GOT3 (cell line): ENCODE measurements around the gene GAS2L2.

Experiments used
- DNase-seq: peaks from one replicate; lab custom pipeline; 2025; ENCODE audit warnings: mixed read lengths; lab: John Stamatoyannopoulos, UW

GAS2L2 gene

DNA sequence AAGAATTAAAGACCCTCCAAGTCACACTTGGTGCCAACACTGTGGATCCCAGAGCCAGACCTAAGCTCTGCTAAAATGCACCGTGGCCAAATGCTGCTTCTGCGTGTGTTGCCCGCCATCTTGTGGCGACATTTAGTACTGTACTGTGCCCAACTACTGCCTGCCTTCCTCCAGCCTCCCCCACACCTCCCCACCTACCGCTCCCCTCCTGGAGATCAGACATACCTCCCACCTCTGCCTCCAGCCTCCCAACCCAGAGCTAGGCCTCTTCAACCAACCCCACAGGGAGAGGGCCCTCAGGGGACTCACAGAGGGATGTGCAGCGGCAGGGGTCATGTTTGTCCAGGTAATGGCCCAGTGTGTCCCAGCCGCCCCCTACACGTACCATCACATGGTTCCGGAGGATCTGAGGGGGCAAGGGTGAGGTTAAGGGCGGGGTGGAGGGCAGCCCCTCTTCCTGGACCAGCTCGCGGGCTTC is 5.5 kb downstream of the GAS2L2 start:
- DNase-seq = no peak

DNA sequence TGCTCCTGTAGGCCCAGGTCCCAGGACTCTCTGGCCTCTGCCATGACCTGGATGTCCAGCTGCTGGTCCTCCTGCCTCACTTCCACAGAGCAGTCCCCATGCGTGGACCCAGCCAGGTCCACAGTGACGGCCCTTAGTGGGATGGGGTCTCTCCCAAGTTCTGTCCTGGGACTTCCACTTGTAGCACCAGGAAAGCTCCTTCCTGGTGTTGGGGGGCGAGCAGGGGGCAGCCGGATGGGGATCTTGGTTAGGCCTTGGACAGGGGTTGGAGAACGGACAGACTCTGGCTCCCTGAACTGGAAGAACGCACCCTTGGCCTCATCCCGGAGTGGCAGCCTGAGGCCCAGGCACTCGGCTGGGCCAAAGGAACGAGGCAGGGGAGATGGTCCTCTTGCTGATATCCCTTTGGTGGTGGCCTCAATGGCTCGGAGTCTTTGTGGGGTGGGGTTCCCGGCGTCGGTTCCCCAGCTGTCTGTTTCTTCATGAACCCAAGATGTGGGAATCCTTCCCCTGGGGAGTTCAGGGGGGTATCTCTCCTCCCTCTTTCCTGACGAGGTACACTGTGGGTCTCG is 7.2 kb downstream of the GAS2L2 start:
- no peak for DNase-seq

GRCh38 chr17:35745246-35745645 is 7.8 kb downstream of the GAS2L2 start:
- DNase-seq = no peak

GRCh38 chr17:35744830-35745229 is 8.2 kb downstream of the GAS2L2 start:
- no peak for DNase-seq

DNA sequence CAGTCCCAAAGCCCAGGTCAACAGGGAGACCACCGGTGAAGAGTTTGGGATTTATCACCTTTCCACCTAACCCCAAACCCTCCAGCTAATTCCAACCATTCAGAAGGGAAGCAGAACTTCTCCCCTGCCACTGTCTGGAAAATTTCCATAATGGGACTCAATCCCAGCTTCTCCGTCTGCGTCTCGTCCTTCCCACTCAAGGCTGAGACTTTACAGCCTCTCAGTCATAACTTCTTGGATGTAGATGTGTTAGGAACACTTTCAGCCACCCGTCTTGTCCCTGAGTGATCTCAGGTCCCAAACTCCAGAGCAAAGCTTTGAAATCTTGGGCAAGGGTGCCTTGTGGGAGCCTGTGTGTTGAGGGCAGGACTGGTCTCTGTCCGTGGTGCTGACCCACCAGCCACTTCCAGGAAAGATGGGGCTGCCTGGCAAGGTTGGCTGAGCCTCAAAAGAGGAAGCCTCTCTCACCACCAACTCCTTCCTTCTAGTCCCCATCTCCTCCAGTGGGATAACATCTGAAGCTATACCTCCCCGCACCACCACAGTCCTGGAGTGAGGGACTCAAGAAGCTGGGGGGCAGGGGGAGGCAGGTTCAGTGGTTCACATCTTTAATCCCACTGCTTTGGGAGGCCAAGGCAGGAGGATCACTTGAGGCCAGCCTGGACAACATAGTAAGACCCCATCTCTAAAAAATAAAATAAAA is 9.3 kb downstream of the GAS2L2 start:
- no peak for DNase-seq

DNA sequence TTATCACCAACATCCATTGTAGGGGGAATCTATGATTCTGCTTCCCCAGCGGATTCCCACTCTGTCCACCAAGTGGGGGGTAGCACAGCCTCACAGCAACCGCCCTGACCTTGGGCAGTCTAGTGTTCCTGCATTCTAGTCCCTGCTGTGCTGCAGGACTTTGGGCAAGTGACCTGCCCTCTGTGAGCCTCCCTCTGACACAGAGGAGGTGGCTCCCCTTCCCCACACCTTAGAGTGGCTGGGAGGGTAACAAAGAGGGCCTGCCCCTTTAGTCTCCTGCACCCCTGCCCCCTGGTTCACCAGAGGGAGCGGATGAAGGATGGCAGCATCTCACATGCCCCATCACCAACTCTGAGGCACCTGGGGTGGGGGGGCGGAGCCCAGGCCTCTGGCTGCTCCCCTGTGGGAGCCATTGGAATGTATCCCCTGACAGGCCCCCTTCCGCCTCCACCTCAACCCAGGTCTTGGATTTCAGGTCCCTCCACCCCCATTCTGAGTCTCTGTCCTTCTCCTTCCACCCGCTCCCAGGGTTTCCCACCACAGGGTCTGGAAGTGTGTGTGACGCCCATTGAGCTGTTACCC is 10.1 kb downstream of the GAS2L2 start:
- DNase-seq = no peak

DNA sequence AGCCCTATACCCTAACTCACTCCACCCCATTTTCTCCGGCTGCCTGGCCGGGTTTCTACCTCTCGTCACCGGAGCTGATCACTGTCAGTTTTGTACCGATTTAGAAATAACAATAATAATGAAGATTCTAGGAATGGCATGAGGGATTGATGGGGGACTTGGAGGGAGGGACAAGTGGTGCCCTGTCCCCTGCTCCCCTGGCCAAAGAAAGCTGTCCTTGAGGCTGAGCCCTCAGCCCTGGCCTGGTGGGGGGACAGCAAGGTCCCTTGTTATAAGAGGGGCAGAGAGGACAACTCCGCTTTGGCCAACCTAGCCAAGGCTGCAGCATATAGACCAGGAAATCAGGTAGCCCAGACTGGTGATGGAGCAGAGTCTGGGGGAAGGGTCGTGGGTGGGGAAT is 10.5 kb downstream of the GAS2L2 start:
- DNase-seq = no peak

DNA sequence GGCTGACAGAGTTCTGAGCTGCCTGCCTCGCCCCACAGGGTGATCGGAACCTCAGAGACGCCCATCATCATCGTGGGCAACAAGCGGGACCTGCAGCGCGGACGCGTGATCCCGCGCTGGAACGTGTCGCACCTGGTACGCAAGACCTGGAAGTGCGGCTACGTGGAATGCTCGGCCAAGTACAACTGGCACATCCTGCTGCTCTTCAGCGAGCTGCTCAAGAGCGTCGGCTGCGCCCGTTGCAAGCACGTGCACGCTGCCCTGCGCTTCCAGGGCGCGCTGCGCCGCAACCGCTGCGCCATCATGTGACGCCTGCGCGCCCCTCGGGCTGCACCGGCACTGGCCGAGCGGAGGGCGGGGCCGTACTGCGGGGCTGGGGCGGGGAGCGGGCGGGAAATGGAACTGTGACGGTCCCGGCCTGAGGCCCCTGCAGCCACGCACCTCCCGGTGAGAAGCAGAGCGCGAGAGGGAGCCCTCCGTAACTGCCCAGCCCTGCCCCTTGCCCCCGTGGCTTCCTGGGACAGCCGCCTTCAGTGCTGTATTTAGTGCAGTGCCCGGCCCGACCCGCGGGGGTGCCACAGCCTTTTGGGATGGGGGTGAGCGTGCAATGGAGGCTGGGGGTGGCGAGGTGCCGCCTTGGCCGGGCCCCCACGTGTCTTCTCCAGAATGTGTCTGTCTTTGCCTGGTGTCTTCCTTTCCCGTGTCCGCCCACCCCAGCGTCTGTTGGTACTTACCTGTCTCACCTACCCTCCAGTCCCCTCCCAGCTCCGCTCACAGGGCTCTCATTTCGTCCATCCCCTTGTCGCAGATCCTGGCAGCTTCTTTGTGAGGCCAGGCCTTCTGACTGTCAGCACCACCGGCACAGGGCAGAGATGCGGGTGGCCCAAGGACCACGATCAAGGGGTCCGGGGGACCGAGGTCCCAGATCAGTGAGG is 11.8 kb downstream of the GAS2L2 start:
- no peak for DNase-seq

DNA sequence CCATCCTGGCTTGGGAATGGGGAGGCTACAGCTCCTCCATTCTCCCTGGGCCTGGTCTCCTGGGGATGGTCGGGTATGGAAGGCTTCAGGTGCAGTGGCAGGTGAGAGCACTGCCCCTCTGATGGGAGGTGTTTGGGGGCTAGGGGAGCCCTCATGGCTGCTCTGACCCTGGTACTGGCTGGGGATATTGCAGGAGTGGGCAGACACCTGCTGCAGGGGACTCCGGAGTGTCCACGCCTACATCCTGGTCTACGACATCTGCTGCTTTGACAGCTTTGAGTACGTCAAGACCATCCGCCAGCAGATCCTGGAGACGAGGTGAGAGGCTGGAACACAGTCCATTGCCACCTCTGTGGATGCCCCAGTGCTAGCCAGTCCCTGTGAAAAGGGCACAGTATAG is 12.8 kb downstream of the GAS2L2 start:
- no peak for DNase-seq

DNA sequence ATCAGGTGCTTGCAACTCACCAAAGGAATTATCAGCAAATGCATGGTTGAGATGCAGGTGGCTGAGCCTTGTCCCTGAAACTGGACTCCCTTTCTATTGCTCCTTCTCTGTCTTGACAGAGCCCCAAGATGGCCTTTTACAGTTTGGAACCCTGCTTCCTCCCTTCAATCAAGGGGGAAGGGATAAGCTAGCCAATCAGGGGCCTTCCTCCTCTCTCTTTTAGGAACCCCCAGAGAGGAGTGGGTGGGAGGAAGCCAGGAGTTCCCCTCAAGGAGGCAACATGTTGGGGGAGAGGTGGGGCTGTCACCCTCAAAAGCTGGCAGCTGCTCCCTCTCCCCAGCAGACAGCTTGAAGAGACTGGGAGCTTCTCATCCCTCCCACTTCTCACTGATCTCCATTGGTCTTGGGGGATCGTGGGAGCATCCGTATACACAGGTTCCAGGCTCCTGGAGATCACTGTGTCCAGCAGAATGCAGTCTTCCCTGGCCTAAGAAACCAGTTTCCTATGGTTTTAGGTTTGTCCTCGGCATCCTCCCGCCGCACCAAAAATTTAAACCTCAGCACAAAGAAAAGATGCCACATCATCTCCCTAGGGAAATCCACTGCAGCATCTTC is 14.4 kb downstream of the GAS2L2 start:
- DNase-seq = no peak

DNA sequence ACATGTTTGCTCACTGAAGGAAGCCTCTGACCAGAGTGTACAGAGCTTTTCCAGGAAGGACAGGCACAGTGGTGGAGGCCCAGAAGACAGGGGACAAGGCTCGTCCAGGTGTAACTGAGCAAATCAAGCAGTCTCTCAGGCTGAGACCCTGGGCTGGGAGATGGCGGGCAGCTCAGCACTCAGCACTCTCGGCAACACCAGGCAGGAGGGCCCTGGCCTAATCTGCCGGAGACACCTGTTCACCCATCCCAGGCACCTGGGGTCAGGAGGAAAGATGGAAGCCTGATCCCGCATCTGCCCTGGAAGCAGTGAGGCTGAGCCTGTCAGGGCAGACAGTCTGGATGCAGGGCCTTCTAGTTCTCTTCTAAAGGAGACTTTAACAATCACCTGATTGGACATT is 16.8 kb downstream of the GAS2L2 start:
- DNase-seq = no peak

DNA sequence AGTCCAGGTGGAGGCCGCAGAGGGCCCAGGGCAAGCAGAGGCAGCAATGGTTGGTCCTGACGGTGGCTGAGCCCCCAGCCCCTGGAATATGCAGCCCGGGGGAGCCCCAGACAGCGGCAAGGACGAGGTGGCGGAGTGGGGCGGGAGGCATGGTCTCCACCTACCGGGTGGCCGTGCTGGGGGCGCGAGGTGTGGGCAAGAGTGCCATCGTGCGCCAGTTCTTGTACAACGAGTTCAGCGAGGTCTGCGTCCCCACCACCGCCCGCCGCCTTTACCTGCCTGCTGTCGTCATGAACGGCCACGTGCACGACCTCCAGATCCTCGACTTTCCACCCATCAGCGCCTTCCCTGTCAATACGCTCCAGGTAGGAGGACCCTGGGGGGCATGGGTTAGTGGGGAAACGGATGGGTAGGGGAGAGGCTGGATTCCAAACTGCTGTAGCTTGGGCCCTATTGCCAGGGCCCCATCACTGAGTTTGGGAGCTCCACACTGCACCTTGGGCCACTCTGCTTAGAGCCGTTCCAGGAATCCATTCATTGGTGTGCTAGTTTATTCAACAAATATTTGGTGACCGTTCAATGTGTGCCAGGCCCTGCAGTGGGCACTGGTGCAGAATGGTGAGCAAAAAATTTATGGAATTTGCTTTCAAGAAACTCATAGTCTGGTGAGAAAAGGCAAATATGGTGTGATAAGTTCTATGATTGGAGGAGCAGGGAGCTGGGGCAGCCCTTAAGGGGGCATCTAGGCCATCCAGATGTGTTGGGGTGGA is 17.8 kb downstream of the GAS2L2 start:
- DNase-seq = no peak

DNA sequence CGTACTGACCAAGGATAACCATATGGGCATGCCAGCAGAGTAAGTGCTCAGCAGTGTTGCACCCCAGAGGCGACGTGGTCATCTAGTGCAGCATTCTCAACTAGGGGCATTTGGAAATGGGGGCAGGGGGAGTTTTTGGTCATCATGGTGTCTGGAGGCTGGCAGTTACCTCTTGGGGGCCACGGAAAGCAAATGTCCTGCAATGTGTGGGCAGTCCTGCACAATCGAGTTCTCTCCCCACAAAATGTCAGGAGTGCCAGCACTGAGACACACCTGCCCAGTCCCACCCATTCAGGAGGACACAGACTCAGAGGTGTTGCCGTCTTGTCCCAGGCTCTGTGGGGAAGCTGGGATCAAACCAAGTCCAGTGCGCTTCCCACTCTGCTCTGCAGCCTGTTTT is 18.6 kb downstream of the GAS2L2 start:
- DNase-seq = no peak

DNA sequence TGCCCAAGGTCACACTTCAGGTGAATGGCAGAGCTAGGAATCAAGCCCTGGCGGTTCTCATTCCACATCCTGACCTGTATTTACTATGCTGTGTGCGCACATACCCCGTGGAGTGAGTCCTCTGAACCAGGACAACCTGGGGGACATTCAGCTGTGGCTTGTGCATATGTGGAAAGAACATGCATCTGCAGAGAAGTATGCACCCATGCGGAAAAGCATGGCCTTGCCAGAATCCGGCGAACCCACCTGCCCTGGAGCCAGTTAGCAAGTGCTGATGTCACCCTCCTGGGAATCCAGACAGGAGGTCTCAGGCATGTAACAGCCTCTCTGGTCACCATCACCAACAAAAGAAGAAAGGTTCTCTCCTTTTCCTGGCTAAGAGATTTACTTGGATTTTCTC is 19.7 kb downstream of the GAS2L2 start:
- DNase-seq = no peak

GRCh38 chr17:35732806-35733136 is 20.3 kb downstream of the GAS2L2 start:
- no peak for DNase-seq

DNA sequence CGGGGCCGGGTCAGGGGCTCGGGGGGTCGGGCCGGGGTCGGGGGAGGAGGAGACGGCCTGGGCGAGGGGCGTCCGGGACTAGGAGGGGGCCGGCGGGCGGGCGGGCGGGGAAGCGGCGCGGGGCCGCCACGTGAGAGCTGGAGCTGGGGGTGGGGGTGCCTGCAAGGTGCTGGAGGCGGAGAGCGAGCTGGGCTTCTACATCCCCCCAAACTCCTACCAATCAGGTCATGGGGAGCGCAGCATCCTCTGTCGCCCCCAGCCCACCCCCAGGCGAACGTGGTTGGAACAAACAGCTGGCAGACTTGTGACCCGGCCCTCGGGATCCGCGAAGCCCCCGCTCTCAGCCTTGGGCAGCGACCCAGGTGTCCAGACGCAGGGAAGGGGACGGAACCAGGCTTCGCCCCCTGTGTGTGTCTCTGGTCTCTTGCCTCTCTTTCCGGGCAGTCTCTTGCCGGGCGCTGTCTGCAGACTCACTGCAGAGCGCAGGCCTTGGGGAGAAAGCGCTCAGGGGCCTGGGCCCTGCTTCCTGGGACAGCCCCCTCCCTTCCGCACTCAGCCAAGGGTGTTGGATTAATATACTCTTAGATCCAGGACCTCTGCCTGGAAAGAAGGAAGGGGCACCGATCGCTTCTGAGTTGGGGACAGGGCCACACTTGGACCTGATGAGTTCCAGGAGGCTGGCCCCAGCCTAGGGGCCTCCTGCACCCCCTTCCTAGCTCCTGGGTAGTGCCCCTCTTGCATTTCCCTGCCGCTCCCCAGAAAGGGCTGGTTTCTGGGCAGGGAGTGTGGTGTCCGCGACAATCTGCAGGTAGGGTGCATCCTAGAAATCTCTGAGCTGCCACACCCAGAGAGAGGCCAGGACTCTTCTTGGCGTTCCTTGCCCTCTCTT is 20.9 kb downstream of the GAS2L2 start:
- DNase-seq = no peak

GRCh38 chr17:35731239-35731916 is 21.7 kb downstream of the GAS2L2 start, which contains the start of gene RASL10B:
Gene RASL10B (plus strand): TSS chr17:35731639. CDS start chr17:35735185, 3,546 bp downstream.
- no peak for DNase-seq

DNA sequence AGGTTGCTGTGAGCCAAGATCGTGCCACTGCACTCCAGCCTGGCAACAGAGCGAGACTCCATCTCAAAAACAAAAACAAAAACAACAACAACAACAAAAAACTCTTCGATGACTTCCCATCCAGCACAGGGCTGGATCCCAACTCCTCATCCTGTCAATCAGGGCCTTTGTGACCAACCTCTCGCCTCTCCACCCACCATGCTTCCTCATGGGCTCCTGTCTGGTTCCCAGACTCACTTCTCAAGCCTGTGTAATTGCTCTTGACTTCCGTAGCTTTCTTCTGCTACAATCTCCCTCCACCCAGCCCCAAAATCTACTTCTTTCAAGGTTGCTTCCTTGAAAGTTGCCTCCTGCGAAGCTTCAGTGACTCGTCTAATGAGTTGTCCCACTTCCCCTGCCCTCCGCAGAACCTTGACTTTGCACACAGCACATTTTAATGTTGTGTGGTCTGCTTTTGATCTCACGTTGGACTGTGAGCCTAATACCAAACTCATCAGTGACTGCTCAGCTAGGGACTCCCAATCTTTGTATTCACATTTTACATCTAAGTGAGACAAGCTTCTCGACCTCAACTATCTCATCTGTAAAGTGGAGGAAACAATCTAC is 22.5 kb downstream of the GAS2L2 start:
- DNase-seq = no peak

DNA sequence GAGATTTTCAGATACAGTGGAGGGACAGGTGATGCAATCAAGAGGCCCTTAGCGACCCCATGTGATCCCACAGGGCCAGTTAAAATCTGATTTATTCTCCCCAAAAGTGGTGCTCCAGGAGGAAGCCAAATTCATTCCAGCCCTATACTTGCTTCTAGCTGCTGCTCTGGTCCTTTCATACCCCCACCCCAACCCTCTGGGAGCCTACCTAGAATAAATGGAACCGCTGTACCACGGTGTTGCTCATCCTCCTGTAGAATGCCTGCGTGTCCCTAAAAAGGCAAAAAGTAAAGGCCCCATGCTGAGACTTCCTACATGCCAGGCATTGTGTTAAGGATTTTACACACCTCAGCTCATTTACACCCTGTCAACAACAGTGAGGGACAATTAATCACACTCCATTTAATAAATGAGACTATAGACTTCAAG is 23.6 kb downstream of the GAS2L2 start:
- no peak for DNase-seq
